ENCODE results near the gene IFT80.

DNA sequence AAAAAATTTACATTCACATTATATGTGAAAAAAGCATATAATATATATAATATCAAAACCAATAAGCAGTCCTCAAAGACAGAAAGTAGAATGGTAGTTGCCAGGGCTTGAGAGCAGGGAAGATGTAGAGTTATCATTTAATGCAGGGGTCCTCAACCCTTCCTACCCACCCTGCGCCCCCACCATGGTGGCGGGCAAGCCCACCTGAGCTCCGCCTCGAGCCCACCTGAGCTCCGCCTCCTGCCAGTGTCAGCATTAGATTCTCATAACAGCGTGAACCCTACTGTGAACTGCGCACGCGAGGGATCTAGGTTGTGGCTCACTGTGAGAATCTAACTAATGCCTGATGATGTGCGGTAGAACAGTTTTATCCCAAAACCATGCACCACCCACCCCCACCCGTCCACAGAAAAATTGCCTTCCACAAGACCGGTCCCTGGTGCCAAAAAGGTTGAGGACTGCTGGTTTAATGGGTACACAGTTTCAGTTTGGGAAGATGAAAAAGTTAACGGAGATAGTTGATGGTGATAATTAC, 47.6 kb upstream of the IFT80 start:
- TF ChIP-seq, protein P1, sequence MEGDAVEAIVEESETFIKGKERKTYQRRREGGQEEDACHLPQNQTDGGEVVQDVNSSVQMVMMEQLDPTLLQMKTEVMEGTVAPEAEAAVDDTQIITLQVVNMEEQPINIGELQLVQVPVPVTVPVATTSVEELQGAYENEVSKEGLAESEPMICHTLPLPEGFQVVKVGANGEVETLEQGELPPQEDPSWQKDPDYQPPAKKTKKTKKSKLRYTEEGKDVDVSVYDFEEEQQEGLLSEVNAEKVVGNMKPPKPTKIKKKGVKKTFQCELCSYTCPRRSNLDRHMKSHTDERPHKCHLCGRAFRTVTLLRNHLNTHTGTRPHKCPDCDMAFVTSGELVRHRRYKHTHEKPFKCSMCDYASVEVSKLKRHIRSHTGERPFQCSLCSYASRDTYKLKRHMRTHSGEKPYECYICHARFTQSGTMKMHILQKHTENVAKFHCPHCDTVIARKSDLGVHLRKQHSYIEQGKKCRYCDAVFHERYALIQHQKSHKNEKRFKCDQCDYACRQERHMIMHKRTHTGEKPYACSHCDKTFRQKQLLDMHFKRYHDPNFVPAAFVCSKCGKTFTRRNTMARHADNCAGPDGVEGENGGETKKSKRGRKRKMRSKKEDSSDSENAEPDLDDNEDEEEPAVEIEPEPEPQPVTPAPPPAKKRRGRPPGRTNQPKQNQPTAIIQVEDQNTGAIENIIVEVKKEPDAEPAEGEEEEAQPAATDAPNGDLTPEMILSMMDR (conservative IDR thresholded peaks at IDR 0.05; ENCODE audit: low read depth, low read length), result no peak
- TF ChIP-seq SMC3 (IDR thresholded peaks at IDR 0.05; ENCODE audit: low read depth, low read length) (no peak), POLR2A (IDR thresholded peaks at IDR 0.05; ENCODE audit: low read depth, low read length) (no peak), FOS (IDR thresholded peaks at IDR 0.05; ENCODE audit: low read depth, low read length) (no peak), CEBPB (IDR thresholded peaks at IDR 0.05; ENCODE audit: low read depth, low read length) (no peak)
